ENCODE data around the gene DHDH. TPM values are rescaled to one million over a fixed set of nuclear protein-coding genes. Genes with fewer than 3 reads are reported as not detected.
A peak's percentile ranks its signal among the peaks of the same experiment; 100 is the strongest.

The DHDH gene
- total RNA-seq, 2 donors from 2014 or later, result 0.44 to 2.3 TPM

DNA sequence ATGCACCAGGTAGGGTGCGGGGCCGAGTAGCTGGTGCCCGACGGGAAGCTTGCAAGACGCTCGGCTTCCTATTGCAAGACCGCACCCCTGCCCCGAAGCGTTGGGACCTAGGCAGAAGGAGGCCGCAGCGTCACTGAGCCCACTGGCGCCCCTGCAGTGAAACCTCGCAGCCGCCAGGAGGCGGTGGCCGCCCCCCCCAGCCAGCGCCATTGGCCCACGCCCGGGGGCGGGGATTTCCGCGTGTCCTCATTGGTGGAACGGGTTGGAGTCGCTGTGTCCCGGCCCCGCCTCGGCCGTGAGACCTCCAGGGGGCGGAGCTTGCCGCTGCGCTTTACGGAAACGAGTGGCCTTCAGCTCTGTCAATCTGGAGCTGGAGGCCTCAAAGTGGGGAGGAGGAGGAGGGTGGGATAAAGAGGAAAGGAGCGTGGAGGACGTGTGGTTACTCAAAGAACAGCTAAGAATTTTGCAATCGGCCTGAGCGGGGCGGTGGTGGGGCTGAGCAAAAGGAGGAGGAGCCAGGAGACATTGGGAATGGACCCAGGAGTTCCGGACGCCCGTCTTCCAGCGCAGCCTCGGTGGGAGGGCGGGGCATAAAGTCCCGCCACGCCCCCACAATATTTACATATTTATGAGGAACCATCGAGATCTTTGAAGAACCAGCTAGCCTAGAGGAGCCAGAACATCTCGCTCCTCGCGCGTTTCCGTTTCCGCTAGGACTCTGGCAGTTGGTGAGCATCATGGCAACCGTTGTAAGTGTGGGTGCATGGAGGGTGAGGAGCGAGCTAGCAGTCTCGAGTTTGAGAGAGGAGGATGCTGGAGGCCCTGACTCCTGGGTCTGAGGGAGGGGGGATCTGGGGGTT lies 59.9 kb downstream of the DHDH start, which contains the start of the genes GYS1 and RUVBL2:
Gene GYS1 (minus strand): TSS at position 135 of the 860 bp plus-strand sequence. CDS start 197 bp downstream, outside the sequence.
Gene RUVBL2 (plus strand): TSS at position 713 of the 860 bp plus-strand sequence. CDS start 25 bp downstream, at position 738.
- H3K27me3 ChIP-seq (ENCODE audit: control insufficient read depth, insufficient read depth, low read length, poor library complexity, severe bottlenecking), result no peaks in the 10 kb centered on the region
- H3K27me3 Mint-ChIP-seq (ENCODE audit: insufficient read depth), result no peaks in the 10 kb centered on the region

DNA sequence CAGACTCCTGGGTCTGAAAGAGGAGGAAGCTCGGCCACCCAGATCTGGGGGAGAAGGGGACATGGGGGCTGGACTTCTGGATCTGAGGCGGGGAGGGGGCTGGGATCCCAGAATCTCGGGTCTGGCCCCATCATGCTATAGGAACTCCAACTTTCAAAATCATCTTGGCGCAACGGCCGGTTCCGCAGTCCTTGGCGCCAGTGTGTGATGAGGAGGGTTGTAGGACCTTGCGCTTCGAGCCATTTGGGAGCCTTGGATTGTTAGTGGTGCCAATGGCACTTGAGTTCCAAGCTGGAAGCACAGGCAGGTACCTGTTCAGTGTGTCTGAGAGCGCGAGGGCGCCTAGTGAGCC lies 60.5 kb downstream of the DHDH start:
- Histone ChIP-seq H3K4me3 (ENCODE audit: low read length) (peak overlapping the region; percentile 100), H3K27me3 (ENCODE audit: control insufficient read depth, insufficient read depth, low read length, poor library complexity, severe bottlenecking) (no peaks in the 10 kb centered on the region), H3K36me3 (ENCODE audit: control insufficient read depth, insufficient read depth, low read length) (no peaks in the 10 kb centered on the region), H3K27ac (ENCODE audit: low read depth, low read length) (no peak overlapping the region), H3K9ac (ENCODE audit: extremely low read depth, low read length, poor library complexity, severe bottlenecking) (peak overlapping the region; percentile 80), H3K9me3 (ENCODE audit: control insufficient read depth, low read length) (no peaks in the 10 kb centered on the region), H3K4me1 (ENCODE audit: control insufficient read depth, insufficient read depth, low read length) (peaks cover 4% of the 10 kb centered on the region)
- H3K27me3 Mint-ChIP-seq (ENCODE audit: insufficient read depth), result no peaks in the 10 kb centered on the region
- no peak for DNase-seq
- peak overlapping the region; percentile 99 for H3K27ac Mint-ChIP-seq
- TF ChIP-seq, protein P1, sequence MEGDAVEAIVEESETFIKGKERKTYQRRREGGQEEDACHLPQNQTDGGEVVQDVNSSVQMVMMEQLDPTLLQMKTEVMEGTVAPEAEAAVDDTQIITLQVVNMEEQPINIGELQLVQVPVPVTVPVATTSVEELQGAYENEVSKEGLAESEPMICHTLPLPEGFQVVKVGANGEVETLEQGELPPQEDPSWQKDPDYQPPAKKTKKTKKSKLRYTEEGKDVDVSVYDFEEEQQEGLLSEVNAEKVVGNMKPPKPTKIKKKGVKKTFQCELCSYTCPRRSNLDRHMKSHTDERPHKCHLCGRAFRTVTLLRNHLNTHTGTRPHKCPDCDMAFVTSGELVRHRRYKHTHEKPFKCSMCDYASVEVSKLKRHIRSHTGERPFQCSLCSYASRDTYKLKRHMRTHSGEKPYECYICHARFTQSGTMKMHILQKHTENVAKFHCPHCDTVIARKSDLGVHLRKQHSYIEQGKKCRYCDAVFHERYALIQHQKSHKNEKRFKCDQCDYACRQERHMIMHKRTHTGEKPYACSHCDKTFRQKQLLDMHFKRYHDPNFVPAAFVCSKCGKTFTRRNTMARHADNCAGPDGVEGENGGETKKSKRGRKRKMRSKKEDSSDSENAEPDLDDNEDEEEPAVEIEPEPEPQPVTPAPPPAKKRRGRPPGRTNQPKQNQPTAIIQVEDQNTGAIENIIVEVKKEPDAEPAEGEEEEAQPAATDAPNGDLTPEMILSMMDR (conservative IDR thresholded peaks at IDR 0.05), result no peak
- peak overlapping the region; percentile 97 for H3K4me3 Mint-ChIP-seq
- no peaks in the 10 kb centered on the region for H3K9me3 Mint-ChIP-seq
- H3K36me3 Mint-ChIP-seq (ENCODE audit: low read depth), result peaks cover 20% of the 10 kb centered on the region
- peaks cover 23% of the 10 kb centered on the region for H3K4me1 Mint-ChIP-seq
- whole genome bisulfite sequencing, 2 experiments (ENCODE audit: insufficient coverage in 1 of 2, insufficient read length in 1 of 2), result 0 to 2% methylated on average over 1 to 13 of the region's 13 CpGs

More for the DNA sequence above, 59.9 kb downstream of the DHDH start, which contains the start of the genes GYS1 and RUVBL2:
- H3K4me1 ChIP-seq (ENCODE audit: control insufficient read depth, insufficient read depth, low read length), result peaks cover 4% of the 10 kb centered on the region
- Mint-ChIP-seq H3K9me3 (no peaks in the 10 kb centered on the region), H3K4me1 (peaks cover 23% of the 10 kb centered on the region), H3K4me3 (peak within 1 kb of the TSS; percentile 97), H3K36me3 (ENCODE audit: low read depth) (peaks cover 26% of the 10 kb centered on the region), H3K27ac (peak within 1 kb of the TSS; percentile 99)
- no peaks in the 10 kb centered on the region for H3K9me3 ChIP-seq (ENCODE audit: control insufficient read depth, low read length)
- peaks cover 4% of the 10 kb centered on the region for H3K36me3 ChIP-seq (ENCODE audit: control insufficient read depth, insufficient read depth, low read length)
- 0% methylated on average over 8 to 56 of the region's 56 CpGs for WGBS, 2 experiments (ENCODE audit: insufficient coverage in 1 of 2, insufficient read length in 1 of 2)
- H3K4me3 ChIP-seq (ENCODE audit: low read length), result peak within 1 kb of the TSS; percentile 100
- TF ChIP-seq, protein P1 (conservative IDR thresholded peaks at IDR 0.05), result peak; percentile 98
- peak within 1 kb of the TSS; percentile 85 for H3K27ac ChIP-seq (ENCODE audit: low read depth, low read length)
- peak within 1 kb of the TSS; percentile 83 for H3K9ac ChIP-seq (ENCODE audit: extremely low read depth, low read length, poor library complexity, severe bottlenecking)
- DNase-seq, result peak; percentile 100

Other genes starting within 250 kb of the DHDH start
- gene FUT2, start 237.7 kb upstream of the DHDH start, total RNA-seq, result 10 to 100 TPM in 1 of 2 donors, 1 to 10 TPM in 1; 5.8 to 11.0 TPM
- gene MAMSTR, start 214.0 kb upstream of the DHDH start, total RNA-seq, result 1 to 10 TPM; 1.9 to 2.3 TPM
- gene RASIP1, start 193.1 kb upstream of the DHDH start, total RNA-seq, result 1 to 10 TPM; 3.4 to 5.2 TPM
- under 1 TPM; 0.22 to 0.80 TPM for gene IZUMO1, start 186.8 kb upstream of the DHDH start, total RNA-seq
- gene FUT1, start 181.1 kb upstream of the DHDH start, total RNA-seq, result 1 to 10 TPM; 5.4 to 6.3 TPM
- gene FGF21, start 178.2 kb upstream of the DHDH start, total RNA-seq, result not detected
- 100 to 1,000 TPM in 1 of 2 donors, 10 to 100 TPM in 1; 84.8 to 101 TPM for gene BCAT2, start 122.7 kb upstream of the DHDH start, total RNA-seq
- 10 to 100 TPM; 43.0 to 81.0 TPM for gene HSD17B14, start 97.2 kb upstream of the DHDH start, total RNA-seq
- 1 to 10 TPM; 6.6 to 7.0 TPM for gene PLEKHA4, start 65.1 kb upstream of the DHDH start, total RNA-seq
- gene PPP1R15A, start 61.3 kb upstream of the DHDH start, total RNA-seq, result 10 to 100 TPM; 41.5 to 45.0 TPM
- gene TULP2, start 35.0 kb upstream of the DHDH start, total RNA-seq, result 1 to 10 TPM; 1.2 to 2.1 TPM
- gene NUCB1, start 33.4 kb upstream of the DHDH start, total RNA-seq, result 100 to 1,000 TPM; 177 to 222 TPM
- 100 to 1,000 TPM; 172 to 184 TPM for gene BAX, start 21.2 kb downstream of the DHDH start, total RNA-seq
- gene FTL, start 31.6 kb downstream of the DHDH start, total RNA-seq, result 1,000 to 10,000 TPM; 1,784 to 3,181 TPM
- gene GYS1, start 59.6 kb downstream of the DHDH start, total RNA-seq, result 10 to 100 TPM; 63.5 to 69.1 TPM
- 100 to 1,000 TPM; 101 to 112 TPM for gene RUVBL2, start 60.2 kb downstream of the DHDH start, total RNA-seq
- under 1 TPM in 1 of 2 donors, not detected in 1; 0.59 TPM for gene LHB, start 83.4 kb downstream of the DHDH start, total RNA-seq
- not detected for gene CGB3, start 90.6 kb downstream of the DHDH start, total RNA-seq
- gene CGB2, start 98.2 kb downstream of the DHDH start, total RNA-seq, result under 1 TPM in 1 of 2 donors, not detected in 1; 0.57 TPM
- gene CGB1, start 103.2 kb downstream of the DHDH start, total RNA-seq, result not detected
- under 1 TPM in 1 of 2 donors, not detected in 1; 0.44 TPM for gene CGB5, start 110.1 kb downstream of the DHDH start, total RNA-seq
- not detected for gene CGB8, start 115.4 kb downstream of the DHDH start, total RNA-seq
- gene CGB7, start 124.0 kb downstream of the DHDH start, total RNA-seq, result 1 to 10 TPM; 1.5 to 2.9 TPM
- 1 to 10 TPM; 5.0 to 8.9 TPM for gene NTF4, start 131.1 kb downstream of the DHDH start, total RNA-seq
- under 1 TPM in 1 of 2 donors, not detected in 1; 0.07 TPM for gene KCNA7, start 139.0 kb downstream of the DHDH start, total RNA-seq
- 100 to 1,000 TPM; 284 to 292 TPM for gene SNRNP70, start 151.8 kb downstream of the DHDH start, total RNA-seq
- gene LIN7B, start 180.7 kb downstream of the DHDH start, total RNA-seq, result 10 to 100 TPM in 1 of 2 donors, 1 to 10 TPM in 1; 9.5 to 14.9 TPM
- 1 to 10 TPM; 1.9 to 2.5 TPM for gene C19orf73, start 185.4 kb downstream of the DHDH start, total RNA-seq
- gene PPFIA3, start 185.8 kb downstream of the DHDH start, total RNA-seq, result 10 to 100 TPM in 1 of 2 donors, 1 to 10 TPM in 1; 7.4 to 16.5 TPM
- gene HRC, start 221.7 kb downstream of the DHDH start, total RNA-seq, result 1 to 10 TPM in 1 of 2 donors, under 1 TPM in 1; 0.57 to 3.9 TPM
- 10 to 100 TPM; 22.0 to 33.3 TPM for gene TRPM4, start 224.1 kb downstream of the DHDH start, total RNA-seq

Measured in endodermal cell (in vitro differentiated cells).